Neural progenitor cell (in vitro differentiated cells): Measurements from ENCODE around the gene PIP4K2A.

Experiments
- CTCF ChIP-seq: fragments of 200-600 bp; sonication (generic); IDR thresholded peaks from 2 replicates; pipeline ENCODE4 v1.5.1; 2017; ENCODE audit warnings: antibody characterized with exemption, mild to moderate bottlenecking
- EZH2 ChIP-seq: fragments of 200-600 bp; sonication (generic); IDR thresholded peaks from 2 replicates; pipeline ENCODE4 v1.6.1; 2017; ENCODE audit warnings: antibody characterized with exemption, mild to moderate bottlenecking, moderate library complexity
- EZH2phosphoT487 ChIP-seq: fragments of 200-600 bp; sonication (generic); IDR thresholded peaks from 2 replicates; pipeline ENCODE4 v1.6.1; 2017; ENCODE audit warnings: antibody characterized with exemption

- TF ChIP-seq CTCF (no peak), EZH2 (no peak), EZH2phosphoT487 (no peak)
Measured at GRCh38 chr10:22714479-22715289, at the start of gene PIP4K2A.
